H1 (cell line): ENCODE data around the gene EPHB3. TPM values are rescaled to one million over a fixed set of nuclear protein-coding genes. Genes with fewer than 3 reads are reported as not detected.

Experiments
- CTCF ChIA-PET: fragments of 300-600 bp; sonication (Branson Sonifier 250); formaldehyde crosslinking; loops from one replicate; lab custom pipeline; 2021; ENCODE audit not compliant: partially characterized antibody; lab: Charles Lee
- POLR2A ChIA-PET: fragments of 300-600 bp; sonication (Branson Sonifier 250); formaldehyde crosslinking; loops from one replicate; lab custom pipeline; 2021; ENCODE audit warnings: inconsistent platforms; ENCODE audit not compliant: partially characterized antibody; lab: Charles Lee
- DNase-seq, 2 experiments: peaks; one replicate each; pipeline versions ENCODE4 v3.0.0 to v3.0.0-alpha.2; 2010 to 2022; ENCODE audit warnings: low spot score in 2 of 2, low read depth in 1 of 2, mixed read lengths in 1 of 2
- FAIRE-seq: peaks from 2 replicates; lab custom pipeline; 2011; peaks lifted over from hg19 to GRCh38; lab: Jason Lieb, UNC
- H2AFZ ChIP-seq: 2 replicates; pipeline ENCODE4 v1.8.1; 2012; ENCODE audit warnings: low read length, inconsistent platforms
- H2AK5ac ChIP-seq: 2 replicates; pipeline ENCODE4 v1.6.1; 2013; ENCODE audit warnings: low read depth, low read length
- H2BK120ac ChIP-seq: replicated peaks from 2 replicates; pipeline ENCODE3; 2013; ENCODE audit warnings: low read depth, low read length, inconsistent platforms
- H2BK12ac ChIP-seq: 2 replicates; pipeline ENCODE4 v1.6.1; 2013; ENCODE audit warnings: low read depth, low read length
- H2BK15ac ChIP-seq: 2 replicates; pipeline ENCODE4 v1.6.1; 2013; ENCODE audit warnings: low read length
- H2BK20ac ChIP-seq: 2 replicates; pipeline ENCODE4 v1.6.1; 2013; ENCODE audit warnings: low read length
- H2BK5ac ChIP-seq: 2 replicates; pipeline ENCODE4 v1.6.1; 2013; ENCODE audit warnings: low read depth, low read length
- H3K14ac ChIP-seq: 2 replicates; pipeline ENCODE4 v1.6.1; 2013; ENCODE audit warnings: inconsistent platforms; ENCODE audit not compliant: insufficient read length
- H3K18ac ChIP-seq: 2 replicates; pipeline ENCODE4 v1.6.1; 2013; ENCODE audit warnings: low read length; ENCODE audit errors: extremely low read depth
- H3K23ac ChIP-seq: 2 replicates; pipeline ENCODE4 v1.6.1; 2013; ENCODE audit warnings: inconsistent platforms; ENCODE audit not compliant: insufficient read length
- H3K23me2 ChIP-seq: 2 replicates; pipeline ENCODE4 v1.6.1; 2013; ENCODE audit warnings: low read depth, low read length
- H3K27ac ChIP-seq: 2 replicates; pipeline ENCODE4 v1.6.1; 2011; ENCODE audit warnings: low read depth, low read length, inconsistent platforms
- H3K27me3 ChIP-seq, 4 experiments: replicated peaks in 1 of 4; 1 replicate in 1 of 4; 2 replicates in 3 of 4; pipeline versions ENCODE4 v1.6.1 to v1.8.1; 2011 to 2013; ENCODE audit warnings: low read length in 3 of 4, mild to moderate bottlenecking in 3 of 4, inconsistent platforms in 2 of 4, mixed read lengths in 2 of 4, moderate library complexity in 1 of 4; ENCODE audit not compliant: control insufficient read depth in 3 of 4, insufficient read depth in 3 of 4; ENCODE audit errors: extremely low read depth in 1 of 4
- H3K36me3 ChIP-seq, 4 experiments: 2 replicates each; pipeline versions ENCODE4 v1.6.1 to v1.8.1; 2011 to 2013; ENCODE audit warnings: mild to moderate bottlenecking in 4 of 4, low read length in 3 of 4, moderate library complexity in 2 of 4, control low read depth in 1 of 4, inconsistent platforms in 1 of 4; ENCODE audit not compliant: insufficient read depth in 4 of 4, control insufficient read depth in 2 of 4
- H3K4ac ChIP-seq: replicated peaks from 2 replicates; pipeline ENCODE3; 2013; ENCODE audit warnings: low read length, low read depth, mixed read lengths, inconsistent platforms; ENCODE audit not compliant: insufficient read length
- H3K4me1 ChIP-seq, 4 experiments: replicated peaks in 1 of 4; 1 replicate in 1 of 4; 2 replicates in 3 of 4; pipeline versions ENCODE4 v1.6.1 to v1.8.1; 2011 to 2013; ENCODE audit warnings: low read length in 3 of 4, inconsistent platforms in 2 of 4, mixed read lengths in 1 of 4; ENCODE audit not compliant: insufficient read depth in 4 of 4, control insufficient read depth in 3 of 4
- H3K4me2 ChIP-seq, 2 experiments: 2 replicates each; pipeline versions ENCODE4 v1.6.1 to v1.8.1; 2011 to 2013; ENCODE audit warnings: low read depth in 2 of 2, low read length in 2 of 2, control low read depth in 1 of 2, inconsistent platforms in 1 of 2, mild to moderate bottlenecking in 1 of 2; ENCODE audit not compliant: insufficient read depth in 1 of 2
- H3K4me3 ChIP-seq, 4 experiments: fragments of 200-600, 300-600 bp in 1 of 4; sonication (generic), shearing (Covaris generic), sonication (Bioruptor Twin) in 1 of 4; 2 replicates each; pipeline versions ENCODE4 v1.5.1 to v1.8.1; 2011 to 2016; ENCODE audit warnings: low read length in 4 of 4, low read depth in 3 of 4, control low read depth in 2 of 4, inconsistent platforms in 2 of 4, mild to moderate bottlenecking in 2 of 4, mixed read lengths in 1 of 4, moderate library complexity in 1 of 4; ENCODE audit not compliant: insufficient read depth in 2 of 4; ENCODE audit errors: extremely low read depth in 1 of 4
- H3K56ac ChIP-seq: replicated peaks from 2 replicates; pipeline ENCODE3; 2013; ENCODE audit warnings: low read depth, mild to moderate bottlenecking, mixed read lengths, low read length, inconsistent platforms; ENCODE audit not compliant: insufficient read length
- H3K79me1 ChIP-seq: 2 replicates; pipeline ENCODE4 v1.6.1; 2013; ENCODE audit warnings: low read depth, low read length, control low read depth
- H3K79me2 ChIP-seq, 2 experiments: 2 replicates each; pipeline versions ENCODE4 v1.6.1 to v1.8.1; 2012 to 2013; ENCODE audit warnings: low read length in 2 of 2, mild to moderate bottlenecking in 2 of 2, inconsistent platforms in 1 of 2; ENCODE audit not compliant: insufficient read depth in 2 of 2, control insufficient read depth in 1 of 2
- H3K9ac ChIP-seq, 4 experiments: replicated peaks in 1 of 4; 1 replicate in 1 of 4; 2 replicates in 3 of 4; pipeline versions ENCODE4 v1.6.1 to v1.8.1; 2011 to 2013; ENCODE audit warnings: low read depth in 3 of 4, low read length in 3 of 4, control low read depth in 2 of 4, mild to moderate bottlenecking in 2 of 4, moderate library complexity in 2 of 4, inconsistent platforms in 1 of 4; ENCODE audit errors: extremely low read depth in 1 of 4
- H3K9me3 ChIP-seq, 2 experiments: 2 replicates each; pipeline versions ENCODE4 v1.6.1 to v1.8.1; 2012 to 2013; ENCODE audit warnings: mild to moderate bottlenecking in 2 of 2, moderate library complexity in 2 of 2, control low read depth in 1 of 2, inconsistent platforms in 1 of 2, low read depth in 1 of 2, low read length in 1 of 2, mixed read lengths in 1 of 2; ENCODE audit not compliant: insufficient read depth in 2 of 2
- H4K20me1 ChIP-seq, 2 experiments: replicated peaks in 1 of 2; 2 replicates each; pipeline versions ENCODE3 to v1.8.1; 2011 to 2013; ENCODE audit warnings: inconsistent platforms in 2 of 2, low read length in 2 of 2, mild to moderate bottlenecking in 1 of 2; ENCODE audit not compliant: insufficient read depth in 2 of 2, control insufficient read depth in 1 of 2
- H4K5ac ChIP-seq: 2 replicates; pipeline ENCODE4 v1.6.1; 2013; ENCODE audit warnings: low read length, low read depth, mixed read lengths, inconsistent platforms; ENCODE audit not compliant: insufficient read length
- H4K8ac ChIP-seq: 2 replicates; pipeline ENCODE4 v1.8.0; 2013; ENCODE audit warnings: mild to moderate bottlenecking, moderate library complexity, low read length, inconsistent platforms; ENCODE audit not compliant: insufficient read depth; ENCODE audit errors: extremely low read depth
- H4K91ac ChIP-seq: replicated peaks from 2 replicates; pipeline ENCODE3; 2013; ENCODE audit warnings: low read length, mixed read lengths, inconsistent platforms; ENCODE audit not compliant: insufficient read length
- ATF2 ChIP-seq: IDR thresholded peaks from 2 replicates; pipeline ENCODE4 v1.6.1; 2012; ENCODE audit warnings: low read length, inconsistent platforms
- BRCA1 ChIP-seq: IDR thresholded peaks from 2 replicates; pipeline ENCODE4 v1.6.1; 2012; ENCODE audit warnings: low read depth, low read length, improper control_type of control experiment
- GABPA ChIP-seq: IDR thresholded peaks from 2 replicates; pipeline ENCODE4 v1.6.1; 2011; ENCODE audit warnings: mild to moderate bottlenecking, low read length, moderate library complexity, borderline replicate concordance; ENCODE audit not compliant: insufficient read depth
- JUN ChIP-seq: IDR thresholded peaks from 2 replicates; pipeline ENCODE4 v1.6.1; 2011; ENCODE audit warnings: low read depth, mild to moderate bottlenecking, improper control_type of control experiment, low read length
- KDM4A ChIP-seq: IDR thresholded peaks from one replicate; pipeline ENCODE4 v1.7.1; 2012; ENCODE audit warnings: low read depth, mild to moderate bottlenecking, moderate library complexity, low read length, inconsistent platforms; ENCODE audit not compliant: severe bottlenecking
- POU5F1 ChIP-seq: IDR thresholded peaks from 2 replicates; pipeline ENCODE4 v1.6.1; 2011; ENCODE audit warnings: low read depth, mild to moderate bottlenecking, low read length, moderate library complexity
- RBBP5 ChIP-seq: IDR thresholded peaks from 2 replicates; pipeline ENCODE4 v1.7.1; 2012; ENCODE audit warnings: low read depth, mild to moderate bottlenecking, inconsistent platforms, low read length, moderate library complexity, borderline replicate concordance
- RFX5 ChIP-seq: IDR thresholded peaks from 2 replicates; pipeline ENCODE4 v1.6.1; 2011; ENCODE audit warnings: low read depth, low read length, improper control_type of control experiment, borderline replicate concordance
- SIRT6 ChIP-seq: IDR thresholded peaks from one replicate; pipeline ENCODE4 v1.7.1; 2012; ENCODE audit warnings: low read length, inconsistent platforms
- SIX5 ChIP-seq: IDR thresholded peaks from 2 replicates; pipeline ENCODE4 v1.6.1; 2011; ENCODE audit warnings: mild to moderate bottlenecking, low read depth, low read length
- SP1 ChIP-seq: IDR thresholded peaks from 2 replicates; pipeline ENCODE4 v1.6.1; 2011; ENCODE audit warnings: low read depth, low read length
- SP2 ChIP-seq: IDR thresholded peaks from 2 replicates; pipeline ENCODE4 v1.6.1; 2012; ENCODE audit warnings: mild to moderate bottlenecking, low read length, inconsistent platforms
- TAF1 ChIP-seq: IDR thresholded peaks from 2 replicates; pipeline ENCODE4 v1.6.1; 2011; ENCODE audit warnings: mild to moderate bottlenecking, low read depth, low read length
- TBP ChIP-seq: IDR thresholded peaks from 2 replicates; pipeline ENCODE4 v1.6.1; 2011; ENCODE audit warnings: low read depth, low read length, improper control_type of control experiment
- WGBS, 2 experiments: shearing (Covaris generic) in 1 of 2; methylation state at CpG; one replicate each; pipeline versions ENCODE4 v1.1.6 to v1.1.7; 2013 to 2015; ENCODE audit warnings: low lambda C conversion rate in 2 of 2, mixed read lengths in 2 of 2, inconsistent platforms in 1 of 2, low coverage in 1 of 2, missing lambda C conversion rate in 1 of 2; ENCODE audit not compliant: insufficient replicate concordance in 2 of 2, insufficient coverage in 1 of 2, insufficient read length in 1 of 2; ENCODE audit errors: extremely low coverage in 1 of 2, missing lambda C conversion rate in 1 of 2; 5-methylcytosine and 5-hydroxymethylcytosine counted together
- polyA plus RNA-seq, 7 experiments: library from polyadenylated mRNA; depleted of rRNA in 3 of 7; stranded (reverse) in 5 of 7; unstranded in 2 of 7; fragments of >200 nt in 5 of 7; fragments of 200-250 nt in 2 of 7; gene quantifications; 1 replicate in 5 of 7; 2 replicates in 1 of 7; 4 replicates in 1 of 7; pipeline versions ENCODE4 v1.2.1 to v1.2.3, GENCODE V29; 2011 to 2013; ENCODE audit warnings: missing spikeins in 2 of 7, mixed read lengths in 2 of 7
- total RNA-seq: library from RNA; stranded (reverse); fragmentation: NEBNext Ultra II Directional; extraction: Animal tissue kit (Norgen Biotek cat#: 25700); gene quantifications from 2 replicates; pipeline ENCODE4 v1.2.1, GENCODE V29; 2021

Gene EPHB3
- total and polyA plus RNA-seq, 2 of the 8 experiments (the other 6 are each of a cell fraction or from before 2014, with no cell fraction given): 0.41 to 0.91 TPM

- Histone ChIP-seq H4K91ac (no peak overlapping the region), H3K4me1 (peaks cover 0 to 3% (median 1%) of the 10 kb centered on the region in 4 experiments; a peak in 3 of 7 replicates), H2BK120ac (no peak overlapping the region), H2BK20ac (no peak overlapping the region), H3K79me1 (no peaks in the 10 kb centered on the region), H2AK5ac (no peak overlapping the region), H2AFZ (no peak overlapping the region), H3K36me3 (no peaks in the 10 kb centered on the region), H3K56ac (no peak overlapping the region), H3K4ac (no peak overlapping the region), H3K4me3 (no peak overlapping the region), H3K27ac (no peak overlapping the region), H3K27me3 (peaks cover 2 to 12% (median 9%) of the 10 kb centered on the region in 4 experiments; a peak in 4 of 7 replicates), H3K23me2 (no peaks in the 10 kb centered on the region; the same call in 1 of the 2 replicates), H3K9me3 (no peaks in the 10 kb centered on the region), H3K4me2 (no peak overlapping the region), H2BK15ac (no peak overlapping the region), H4K5ac (no peak overlapping the region), H3K23ac (no peak overlapping the region), H3K9ac (no peak overlapping the region), H4K20me1 (no peaks in the 10 kb centered on the region), H2BK5ac (no peak overlapping the region), H3K14ac (no peak overlapping the region), H3K18ac (no peak overlapping the region), H3K79me2 (no peaks in the 10 kb centered on the region), H2BK12ac (no peak overlapping the region), H4K8ac (no peak overlapping the region)
- no peak for DNase-seq
- ChIA-PET POLR2A (no interaction called here), CTCF (interaction anchor here (0.7 to 7.6 kb wide), 12 partner anchors 12 to 258 kb away, joined by 3 to 66 read pairs (median 3); no protein-coding TSS in a partner anchor)
- no peak for FAIRE-seq
- 94% methylated on average over 4 of the region's 4 CpGs; no CpG with 5 or more reads in 1 of the 2 experiments for WGBS, 2 experiments
- TF ChIP-seq TBP (no peak), ATF2 (no peak), SIX5 (no peak), KDM4A (no peak), POU5F1 (no peak), RBBP5 (no peak), SP2 (no peak), SIRT6 (no peak), RFX5 (no peak), BRCA1 (no peak), SP1 (no peak), GABPA (no peak), TAF1 (no peak), JUN (no peak)
Observed at GRCh38 chr3:184553385-184553784, 8.2 kb upstream of the EPHB3 start.
